GM12874 (cell line): ENCODE data around the gene MEP1B.

Source experiments
- CTCF ChIP-seq: IDR thresholded peaks from 2 replicates; pipeline ENCODE4 v1.5.1; 2011; ENCODE audit warnings: low read depth, mild to moderate bottlenecking, control low read depth, low read length, moderate library complexity; ENCODE audit not compliant: insufficient read depth

The MEP1B gene

GRCh38 chr18:32259553-32259952 lies 69.7 kb downstream of the MEP1B start:
- TF ChIP-seq CTCF, result no peak

- no peak for TF ChIP-seq CTCF
Measured at GRCh38 chr18:32261003-32261402, 71.2 kb downstream of the MEP1B start.

GRCh38 chr18:32262092-32262491 lies 72.3 kb downstream of the MEP1B start:
- TF ChIP-seq CTCF, result no peak

GRCh38 chr18:32264401-32264800 lies 74.6 kb downstream of the MEP1B start:
- TF ChIP-seq CTCF, result no peak

GRCh38 chr18:32267463-32267862 lies 77.6 kb downstream of the MEP1B start:
- TF ChIP-seq CTCF, result no peak
